ENCODE results near the gene UBE3B. TPM values are rescaled to one million over a fixed set of nuclear protein-coding genes. Genes with fewer than 3 reads are reported as not detected.

Gene UBE3B
- total RNA-seq, 1 experiment from 2014 or later, result 25.7 TPM

DNA sequence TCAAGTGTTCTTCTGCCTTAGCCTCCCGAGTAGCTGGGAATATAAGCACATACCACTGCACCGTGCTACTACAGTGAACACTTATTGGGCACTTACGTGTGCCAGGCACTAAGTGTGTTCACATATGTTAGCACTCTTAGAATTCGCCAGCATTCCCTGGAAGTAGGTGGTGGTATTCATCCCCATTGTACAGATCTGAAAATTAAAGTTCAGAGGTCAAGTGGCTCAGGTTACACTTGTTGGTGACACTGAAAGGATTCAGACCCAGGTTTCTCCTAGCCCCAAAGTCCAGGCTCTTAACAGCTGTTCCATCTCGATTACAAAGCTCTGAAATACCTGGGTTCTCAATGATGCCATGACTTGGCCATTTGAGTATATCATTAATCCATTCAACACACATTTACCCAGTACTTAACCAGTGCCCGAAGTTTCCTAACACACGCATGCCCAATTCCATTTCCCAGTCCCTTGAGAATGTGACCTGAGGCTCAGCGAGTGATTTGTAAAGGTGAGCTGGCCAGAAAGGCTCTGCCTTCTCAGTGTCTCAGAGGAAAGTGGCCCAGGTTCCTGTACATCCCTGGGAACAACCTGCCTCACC, 101.0 kb downstream of the UBE3B start:
- Histone ChIP-seq H3K9me2 (replicated peaks; ENCODE audit: low read length) (no peaks in the 10 kb centered on the region), H3K9me3 (ENCODE audit: low read length) (no peaks in the 10 kb centered on the region), H3K27ac (ENCODE audit: low read length) (no peak overlapping the region), H3K36me3 (ENCODE audit: low read depth, low read length) (peaks cover 38% of the 10 kb centered on the region), H3F3A (ENCODE audit: low read length, unreplicated experiment) (no peaks in the 10 kb centered on the region), H3K9ac (ENCODE audit: low read length) (no peak overlapping the region), H3K4me1 (ENCODE audit: insufficient read depth, low read length) (peaks cover 9% of the 10 kb centered on the region; the same call in 1 of the 2 replicates), H3K79me2 (ENCODE audit: low read length) (peaks cover 11% of the 10 kb centered on the region; the same call in 1 of the 2 replicates), H4K20me1 (ENCODE audit: low read length) (no peaks in the 10 kb centered on the region), H3K4me3 (ENCODE audit: low read length) (no peak overlapping the region), H2AFZ (ENCODE audit: low read length) (no peak overlapping the region), H3K4me2 (ENCODE audit: low read length) (no peak overlapping the region), H3K27me3 (ENCODE audit: low read length) (no peaks in the 10 kb centered on the region)
- BruUV-seq (replicated peaks), result no TSS peak
- TF ChIP-seq, protein P1, sequence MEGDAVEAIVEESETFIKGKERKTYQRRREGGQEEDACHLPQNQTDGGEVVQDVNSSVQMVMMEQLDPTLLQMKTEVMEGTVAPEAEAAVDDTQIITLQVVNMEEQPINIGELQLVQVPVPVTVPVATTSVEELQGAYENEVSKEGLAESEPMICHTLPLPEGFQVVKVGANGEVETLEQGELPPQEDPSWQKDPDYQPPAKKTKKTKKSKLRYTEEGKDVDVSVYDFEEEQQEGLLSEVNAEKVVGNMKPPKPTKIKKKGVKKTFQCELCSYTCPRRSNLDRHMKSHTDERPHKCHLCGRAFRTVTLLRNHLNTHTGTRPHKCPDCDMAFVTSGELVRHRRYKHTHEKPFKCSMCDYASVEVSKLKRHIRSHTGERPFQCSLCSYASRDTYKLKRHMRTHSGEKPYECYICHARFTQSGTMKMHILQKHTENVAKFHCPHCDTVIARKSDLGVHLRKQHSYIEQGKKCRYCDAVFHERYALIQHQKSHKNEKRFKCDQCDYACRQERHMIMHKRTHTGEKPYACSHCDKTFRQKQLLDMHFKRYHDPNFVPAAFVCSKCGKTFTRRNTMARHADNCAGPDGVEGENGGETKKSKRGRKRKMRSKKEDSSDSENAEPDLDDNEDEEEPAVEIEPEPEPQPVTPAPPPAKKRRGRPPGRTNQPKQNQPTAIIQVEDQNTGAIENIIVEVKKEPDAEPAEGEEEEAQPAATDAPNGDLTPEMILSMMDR (conservative IDR thresholded peaks at IDR 0.05; ENCODE audit: low read depth, low read length), result no peak
- TF ChIP-seq EZH2phosphoT487 (IDR thresholded peaks at IDR 0.05; ENCODE audit: borderline replicate concordance, low read length) (no peak), EZH2 (IDR thresholded peaks at IDR 0.05; ENCODE audit: low read length, unreplicated experiment) (no peak)
- ChIA-PET CTCF (no interaction called here), POLR2A (ENCODE audit: unreplicated experiment) (no interaction called here)
- no peak for DNase-seq
- intact Hi-C loops (cut with micrococcal nuclease), result no loop called here
- ATAC-seq, result no peak

DNA sequence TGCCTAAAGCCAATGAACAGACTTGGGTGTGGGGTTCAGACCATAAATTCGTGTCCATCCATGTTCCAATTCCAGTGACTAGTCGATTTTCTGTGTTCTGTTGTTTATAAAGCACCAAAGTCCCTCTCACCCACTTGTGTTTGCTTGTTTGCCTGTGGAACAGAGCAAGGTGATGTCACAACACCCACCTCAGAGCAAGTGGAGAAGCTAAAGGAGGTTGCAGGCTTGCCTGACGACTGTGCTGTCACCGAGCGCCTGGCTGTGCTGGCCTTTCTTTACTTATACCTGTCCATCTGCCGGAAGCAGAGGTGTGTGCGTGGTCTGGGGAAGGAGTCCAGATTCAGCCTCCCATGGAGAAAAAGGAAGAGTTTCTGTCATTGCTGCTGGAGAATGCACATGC, 102.2 kb downstream of the UBE3B start:
- Histone ChIP-seq H3K27me3 (ENCODE audit: low read length) (no peaks in the 10 kb centered on the region), H3K79me2 (ENCODE audit: low read length) (0 out of 2 replicates have a peak, but pooled peaks cover 3% of the 10 kb centered on the region), H3K9me2 (replicated peaks; ENCODE audit: low read length) (no peaks in the 10 kb centered on the region), H3K4me2 (ENCODE audit: low read length) (no peak overlapping the region), H3K27ac (ENCODE audit: low read length) (no peak overlapping the region), H3K9me3 (ENCODE audit: low read length) (no peaks in the 10 kb centered on the region), H3F3A (ENCODE audit: low read length, unreplicated experiment) (no peaks in the 10 kb centered on the region), H3K4me1 (ENCODE audit: insufficient read depth, low read length) (peaks cover 4% of the 10 kb centered on the region; the same call in 1 of the 2 replicates), H3K36me3 (ENCODE audit: low read depth, low read length) (peaks cover 38% of the 10 kb centered on the region), H4K20me1 (ENCODE audit: low read length) (no peaks in the 10 kb centered on the region), H3K9ac (ENCODE audit: low read length) (no peak overlapping the region), H3K4me3 (ENCODE audit: low read length) (no peak overlapping the region), H2AFZ (ENCODE audit: low read length) (no peak overlapping the region)
- no peak for DNase-seq
- CTCF ChIA-PET, result no interaction called here
- TF ChIP-seq, protein P1 (conservative IDR thresholded peaks at IDR 0.05; ENCODE audit: low read depth, low read length), result no peak
- no peak for TF ChIP-seq EZH2 (IDR thresholded peaks at IDR 0.05; ENCODE audit: low read length, unreplicated experiment)
- no peak for ATAC-seq
- intact Hi-C loops (cut with micrococcal nuclease), result no loop called here
- POLR2A ChIA-PET (ENCODE audit: unreplicated experiment), result no interaction called here
- no TSS peak for BruUV-seq (replicated peaks)

DNA sequence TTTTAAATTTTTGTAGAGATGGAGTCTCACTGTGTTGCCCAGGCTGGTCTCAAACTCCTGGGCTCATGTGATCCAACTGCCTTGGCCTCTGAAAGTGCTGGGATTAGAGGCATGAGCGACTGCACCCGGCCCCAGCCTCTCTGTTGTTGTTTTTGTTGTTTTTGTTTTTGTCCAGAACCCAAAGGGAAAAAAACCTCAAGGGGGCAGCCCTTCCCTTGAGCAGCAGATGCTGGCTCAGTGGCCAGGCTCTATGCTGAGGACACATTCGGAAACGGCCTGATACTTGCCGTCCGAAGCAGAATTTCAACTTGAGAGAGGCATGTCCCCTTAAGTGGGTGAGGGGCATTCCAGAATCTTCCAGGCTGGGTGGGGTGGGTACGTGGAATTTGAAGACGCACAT, 102.8 kb downstream of the UBE3B start:
- Histone ChIP-seq H2AFZ (ENCODE audit: low read length) (no peak overlapping the region), H3K27me3 (ENCODE audit: low read length) (no peaks in the 10 kb centered on the region), H4K20me1 (ENCODE audit: low read length) (no peaks in the 10 kb centered on the region), H3K36me3 (ENCODE audit: low read depth, low read length) (peaks cover 38% of the 10 kb centered on the region), H3K4me2 (ENCODE audit: low read length) (no peak overlapping the region), H3K27ac (ENCODE audit: low read length) (no peak overlapping the region), H3K9me3 (ENCODE audit: low read length) (no peaks in the 10 kb centered on the region), H3K9ac (ENCODE audit: low read length) (no peak overlapping the region), H3F3A (ENCODE audit: low read length, unreplicated experiment) (no peaks in the 10 kb centered on the region), H3K79me2 (ENCODE audit: low read length) (no peaks in the 10 kb centered on the region), H3K9me2 (replicated peaks; ENCODE audit: low read length) (no peaks in the 10 kb centered on the region), H3K4me1 (ENCODE audit: insufficient read depth, low read length) (no peaks in the 10 kb centered on the region), H3K4me3 (ENCODE audit: low read length) (no peak overlapping the region)
- ATAC-seq (no peak), DNase-seq (no peak)
- ChIA-PET CTCF (no interaction called here), POLR2A (ENCODE audit: unreplicated experiment) (no interaction called here)
- intact Hi-C loops (cut with micrococcal nuclease), result no loop called here
- TF ChIP-seq, protein P1 (conservative IDR thresholded peaks at IDR 0.05; ENCODE audit: low read depth, low read length), result no peak
- TF ChIP-seq EZH2phosphoT487 (IDR thresholded peaks at IDR 0.05; ENCODE audit: borderline replicate concordance, low read length) (no peak), EZH2 (IDR thresholded peaks at IDR 0.05; ENCODE audit: low read length, unreplicated experiment) (no peak)
- BruUV-seq (replicated peaks), result no TSS peak

Measured in PC-3 (cell line).